ENCODE data around the gene DOK6. TPM values are rescaled to one million over a fixed set of nuclear protein-coding genes. Genes with fewer than 3 reads are reported as not detected.

Gene DOK6
- total and polyA plus RNA-seq, 9 of the 15 experiments (the other 6 are each of a cell fraction or from before 2014, with no cell fraction given): not detected

DNA sequence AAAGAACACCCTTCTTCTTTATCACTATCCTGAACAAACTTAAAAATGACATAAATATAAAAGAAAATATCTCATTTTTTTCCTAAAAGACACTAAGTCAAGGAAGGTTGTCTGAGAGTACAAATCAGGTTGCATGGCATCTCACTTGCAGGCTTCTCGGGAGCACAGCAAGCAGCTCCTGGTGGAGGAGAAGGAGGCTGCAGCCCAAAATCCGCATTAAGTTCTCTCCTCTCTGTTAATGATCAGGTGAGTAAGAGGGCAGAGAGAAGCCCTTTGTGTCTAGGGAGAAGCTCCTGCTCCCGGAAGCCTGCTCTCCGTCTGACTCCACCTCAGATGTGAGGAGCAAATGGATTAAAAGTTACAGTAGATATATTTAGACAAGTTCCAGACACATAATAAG lies 35.0 kb upstream of the DOK6 start (continued):
- TF ChIP-seq NONO (IDR thresholded peaks at IDR 0.05; ENCODE audit: low read depth in 2 of 2, low read length in 1 of 2) (no peak), CBFA2T3 (IDR thresholded peaks at IDR 0.05) (no peak), XRCC4 (IDR thresholded peaks at IDR 0.05; ENCODE audit: extremely low read depth, insufficient read depth, insufficient read length) (no peak), POLR2A (conservative IDR thresholded peaks at IDR 0.05) (no peak)
- TF ChIP-seq, protein P1, sequence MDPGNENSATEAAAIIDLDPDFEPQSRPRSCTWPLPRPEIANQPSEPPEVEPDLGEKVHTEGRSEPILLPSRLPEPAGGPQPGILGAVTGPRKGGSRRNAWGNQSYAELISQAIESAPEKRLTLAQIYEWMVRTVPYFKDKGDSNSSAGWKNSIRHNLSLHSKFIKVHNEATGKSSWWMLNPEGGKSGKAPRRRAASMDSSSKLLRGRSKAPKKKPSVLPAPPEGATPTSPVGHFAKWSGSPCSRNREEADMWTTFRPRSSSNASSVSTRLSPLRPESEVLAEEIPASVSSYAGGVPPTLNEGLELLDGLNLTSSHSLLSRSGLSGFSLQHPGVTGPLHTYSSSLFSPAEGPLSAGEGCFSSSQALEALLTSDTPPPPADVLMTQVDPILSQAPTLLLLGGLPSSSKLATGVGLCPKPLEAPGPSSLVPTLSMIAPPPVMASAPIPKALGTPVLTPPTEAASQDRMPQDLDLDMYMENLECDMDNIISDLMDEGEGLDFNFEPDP (CRISPR knock-in tag; IDR thresholded peaks at IDR 0.05): no peak
- TF ChIP-seq, protein P2, sequence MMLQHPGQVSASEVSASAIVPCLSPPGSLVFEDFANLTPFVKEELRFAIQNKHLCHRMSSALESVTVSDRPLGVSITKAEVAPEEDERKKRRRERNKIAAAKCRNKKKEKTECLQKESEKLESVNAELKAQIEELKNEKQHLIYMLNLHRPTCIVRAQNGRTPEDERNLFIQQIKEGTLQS (IDR thresholded peaks at IDR 0.05): no peak
- TF ChIP-seq, protein P2 (CRISPR knock-in tag; conservative IDR thresholded peaks at IDR 0.05): no peak
- TF ChIP-seq, protein P3, sequence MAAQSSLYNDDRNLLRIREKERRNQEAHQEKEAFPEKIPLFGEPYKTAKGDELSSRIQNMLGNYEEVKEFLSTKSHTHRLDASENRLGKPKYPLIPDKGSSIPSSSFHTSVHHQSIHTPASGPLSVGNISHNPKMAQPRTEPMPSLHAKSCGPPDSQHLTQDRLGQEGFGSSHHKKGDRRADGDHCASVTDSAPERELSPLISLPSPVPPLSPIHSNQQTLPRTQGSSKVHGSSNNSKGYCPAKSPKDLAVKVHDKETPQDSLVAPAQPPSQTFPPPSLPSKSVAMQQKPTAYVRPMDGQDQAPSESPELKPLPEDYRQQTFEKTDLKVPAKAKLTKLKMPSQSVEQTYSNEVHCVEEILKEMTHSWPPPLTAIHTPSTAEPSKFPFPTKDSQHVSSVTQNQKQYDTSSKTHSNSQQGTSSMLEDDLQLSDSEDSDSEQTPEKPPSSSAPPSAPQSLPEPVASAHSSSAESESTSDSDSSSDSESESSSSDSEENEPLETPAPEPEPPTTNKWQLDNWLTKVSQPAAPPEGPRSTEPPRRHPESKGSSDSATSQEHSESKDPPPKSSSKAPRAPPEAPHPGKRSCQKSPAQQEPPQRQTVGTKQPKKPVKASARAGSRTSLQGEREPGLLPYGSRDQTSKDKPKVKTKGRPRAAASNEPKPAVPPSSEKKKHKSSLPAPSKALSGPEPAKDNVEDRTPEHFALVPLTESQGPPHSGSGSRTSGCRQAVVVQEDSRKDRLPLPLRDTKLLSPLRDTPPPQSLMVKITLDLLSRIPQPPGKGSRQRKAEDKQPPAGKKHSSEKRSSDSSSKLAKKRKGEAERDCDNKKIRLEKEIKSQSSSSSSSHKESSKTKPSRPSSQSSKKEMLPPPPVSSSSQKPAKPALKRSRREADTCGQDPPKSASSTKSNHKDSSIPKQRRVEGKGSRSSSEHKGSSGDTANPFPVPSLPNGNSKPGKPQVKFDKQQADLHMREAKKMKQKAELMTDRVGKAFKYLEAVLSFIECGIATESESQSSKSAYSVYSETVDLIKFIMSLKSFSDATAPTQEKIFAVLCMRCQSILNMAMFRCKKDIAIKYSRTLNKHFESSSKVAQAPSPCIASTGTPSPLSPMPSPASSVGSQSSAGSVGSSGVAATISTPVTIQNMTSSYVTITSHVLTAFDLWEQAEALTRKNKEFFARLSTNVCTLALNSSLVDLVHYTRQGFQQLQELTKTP (IDR thresholded peaks at IDR 0.05; ENCODE audit: low read depth in 1 of 2, partially characterized antibody in 2 of 2): no peak
